Mesenteric fat pad (tissue), 1 donor: Measurements from ENCODE around the gene NAA20. TPM values are rescaled to one million over a fixed set of nuclear protein-coding genes. Genes with fewer than 3 reads are reported as not detected.

Experiments used
- DNase-seq: peaks from one replicate; pipeline ENCODE4 v3.0.0-alpha.2; 2020; ENCODE audit warnings: low spot score
- long read RNA-seq: library from polyadenylated mRNA; unstranded; transcript quantifications from one replicate; pipeline ENCODE4 v2.0.0, GENCODE V29; 2020
- total RNA-seq: library from RNA; stranded (reverse); fragmentation: NEBNext Ultra II Directional; extraction: Animal tissue kit (Norgen Biotek cat#: 25700); gene quantifications from one replicate; pipeline ENCODE4 v1.2.1, GENCODE V29; 2021
- donor health status: DM: yes; HTN: yes; CAD: no.

The NAA20 gene, protein sequence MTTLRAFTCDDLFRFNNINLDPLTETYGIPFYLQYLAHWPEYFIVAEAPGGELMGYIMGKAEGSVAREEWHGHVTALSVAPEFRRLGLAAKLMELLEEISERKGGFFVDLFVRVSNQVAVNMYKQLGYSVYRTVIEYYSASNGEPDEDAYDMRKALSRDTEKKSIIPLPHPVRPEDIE
- 71.8 TPM for total RNA-seq
- long read RNA-seq, transcript NAA20-202 (6 exons, 1,260 nt) = major isoform, 122 of 143 reads
- long read RNA-seq, partial matches to known transcripts = 7 of 143 reads
- long read RNA-seq, other reads (novel, unspliced or antisense) = 10 of 143 reads

DNA sequence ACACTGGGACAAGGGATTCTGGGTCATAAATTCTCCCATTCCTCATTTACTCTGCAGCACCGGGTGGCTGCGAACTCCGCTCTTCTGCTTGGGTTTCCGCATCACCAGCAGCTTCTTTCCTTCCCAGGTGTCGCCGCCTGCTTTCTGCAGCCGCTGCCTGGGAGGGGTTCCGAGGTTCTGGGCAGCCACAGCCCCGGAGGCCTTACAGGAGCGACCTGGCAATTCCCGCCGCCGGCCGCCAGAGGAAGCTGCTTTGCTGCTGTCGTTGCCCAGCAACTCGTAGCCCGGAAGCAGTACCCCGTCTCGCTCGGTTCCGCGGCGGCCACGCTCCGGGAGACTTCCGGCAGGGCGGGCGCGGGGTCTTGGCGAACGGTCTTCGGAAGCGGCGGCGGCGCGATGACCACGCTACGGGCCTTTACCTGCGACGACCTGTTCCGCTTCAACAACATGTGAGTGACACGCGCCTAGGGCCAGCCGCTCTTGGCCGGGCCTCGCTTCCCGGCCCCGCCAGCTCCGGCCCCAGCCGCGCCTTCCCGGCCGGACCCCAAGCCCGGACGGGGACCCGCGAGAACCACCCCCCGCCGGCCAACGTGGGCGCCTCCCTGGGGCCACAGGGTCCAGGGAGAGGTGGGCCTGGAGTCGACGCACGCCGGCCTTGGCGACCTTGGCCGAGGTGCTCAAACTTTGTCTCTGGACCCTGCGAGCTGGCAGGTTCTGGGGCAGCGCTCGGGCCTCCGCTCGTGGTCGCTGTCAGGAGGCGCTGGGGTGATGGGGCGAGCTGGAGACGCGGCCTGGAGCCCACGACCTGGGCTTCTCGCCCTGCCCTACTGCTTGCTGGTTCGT lies at the start of gene NAA20:
Gene NAA20 (plus strand): TSS at position 362 of the 843 bp plus-strand sequence. CDS start 35 bp downstream, at position 397.
- peak; percentile 98 for DNase-seq

DNA sequence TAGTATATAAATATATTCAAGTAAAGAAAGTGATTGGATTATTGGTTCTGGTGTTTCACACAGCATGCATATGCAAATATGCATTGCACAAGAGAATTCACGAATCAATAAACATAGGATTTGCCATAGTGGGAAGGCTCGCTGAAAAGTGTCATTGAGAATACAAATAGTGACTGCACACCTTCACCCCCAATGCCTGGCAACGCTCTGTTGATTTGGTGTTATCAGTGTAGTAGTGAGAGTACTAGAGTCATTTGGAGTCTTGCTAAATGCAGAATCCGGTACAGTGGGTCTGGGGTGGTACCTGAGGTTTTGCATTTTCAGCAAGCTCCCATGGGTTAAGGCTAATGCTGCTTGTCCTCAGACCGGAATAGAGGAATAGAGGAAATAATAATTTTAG lies 49.7 kb upstream of the NAA20 start:
- no peak for DNase-seq

DNA sequence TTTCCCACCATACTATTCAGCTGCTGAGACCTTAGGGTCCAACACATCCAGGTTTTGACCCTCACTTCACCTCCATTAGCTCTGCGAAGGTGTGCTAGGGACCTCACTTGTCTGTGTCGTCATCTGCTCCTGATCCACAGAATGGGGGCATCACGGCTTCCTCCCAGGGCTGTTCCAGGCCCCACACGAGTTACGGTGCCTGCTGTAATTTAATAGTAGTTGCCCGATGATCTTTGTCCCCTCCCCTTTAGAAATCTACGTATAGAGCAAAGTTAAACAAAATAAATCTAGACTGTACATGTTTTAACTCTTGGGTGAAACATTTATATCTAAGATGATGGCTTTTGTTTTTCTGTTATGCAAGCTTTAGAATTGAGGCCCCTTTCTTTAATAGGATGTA lies 49.1 kb upstream of the NAA20 start:
- DNase-seq = no peak

DNA sequence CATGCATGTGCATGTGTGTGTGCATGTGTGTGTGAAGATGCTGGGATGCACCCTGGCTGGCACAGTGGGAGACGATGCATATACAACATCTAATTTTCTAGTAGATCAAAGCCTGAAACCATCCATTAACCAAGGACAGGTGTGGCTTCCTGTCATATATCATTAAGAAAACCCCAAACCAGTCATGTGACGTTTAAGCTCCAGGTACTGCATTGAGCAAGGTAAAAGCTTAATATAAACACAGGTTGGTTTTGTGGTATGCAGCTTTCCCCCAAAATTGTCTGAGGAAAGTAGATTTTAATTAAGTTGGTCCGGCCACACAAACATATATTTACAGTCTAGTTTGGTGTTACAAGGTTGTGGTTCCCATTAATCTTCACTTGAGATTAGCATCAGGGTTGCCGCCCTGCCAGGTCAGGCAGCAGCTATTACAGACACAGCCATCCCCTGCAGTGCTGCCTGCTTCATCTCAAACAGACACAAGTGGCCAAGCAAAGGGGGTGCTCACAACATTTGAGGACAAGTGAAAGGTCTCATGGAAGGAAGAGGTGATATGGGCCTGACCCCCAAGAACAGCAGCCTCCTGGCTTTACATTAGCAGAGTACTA lies 48.6 kb upstream of the NAA20 start:
- no peak for DNase-seq

DNA sequence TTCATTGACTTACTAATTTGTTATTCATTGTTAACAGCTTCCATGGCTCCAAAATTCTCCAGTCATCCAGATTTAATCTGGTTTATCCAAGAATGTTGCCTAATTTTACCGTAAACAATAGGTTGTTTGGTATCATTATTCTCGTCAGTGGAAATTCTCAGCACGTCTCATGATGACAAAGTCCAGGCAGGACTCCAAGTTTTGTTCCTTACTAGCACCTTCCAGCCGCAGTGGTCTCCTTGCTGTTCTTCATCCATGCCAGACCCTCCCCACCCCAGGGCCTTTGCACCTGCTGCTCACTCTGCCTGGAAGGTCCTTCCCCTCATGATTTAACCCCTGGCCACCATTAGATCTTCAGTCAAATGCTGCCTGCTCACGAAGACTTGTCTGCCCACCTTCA lies 48.1 kb upstream of the NAA20 start:
- no peak for DNase-seq

DNA sequence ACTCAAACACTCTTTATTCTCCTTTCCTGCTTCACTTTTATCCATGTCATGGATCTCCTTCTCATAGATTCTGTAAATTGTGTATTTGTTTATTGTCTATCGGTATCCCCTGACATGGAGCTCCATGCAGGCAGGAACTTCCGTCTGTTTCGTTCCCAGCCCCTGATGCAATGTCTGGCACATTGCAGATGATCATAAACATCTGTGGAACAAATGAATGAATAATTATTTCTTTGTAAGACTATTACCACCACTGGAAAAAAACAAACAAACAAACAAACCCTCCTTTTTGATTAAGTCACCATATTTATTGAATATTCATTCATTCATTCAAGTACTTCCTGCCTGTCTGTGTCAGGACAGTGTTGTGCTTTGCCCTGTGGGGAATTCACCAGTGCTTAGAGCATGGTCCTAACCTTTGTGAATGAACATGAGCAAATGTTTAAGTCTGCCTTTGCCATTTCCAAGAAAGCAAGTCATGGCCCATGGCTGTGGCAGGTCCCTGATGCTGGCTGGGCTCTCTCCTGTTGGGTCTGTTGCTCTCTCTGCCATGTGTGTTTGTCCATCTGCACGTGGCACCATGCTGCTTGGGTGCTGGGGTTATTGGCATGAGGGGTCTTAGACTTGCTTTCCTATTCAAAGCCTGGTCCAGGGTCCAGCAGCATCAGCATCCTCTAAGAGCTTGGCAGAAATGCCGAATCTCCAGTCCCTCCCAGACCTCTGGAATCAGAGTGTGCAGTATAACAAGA lies 47.5 kb upstream of the NAA20 start:
- DNase-seq = no peak

DNA sequence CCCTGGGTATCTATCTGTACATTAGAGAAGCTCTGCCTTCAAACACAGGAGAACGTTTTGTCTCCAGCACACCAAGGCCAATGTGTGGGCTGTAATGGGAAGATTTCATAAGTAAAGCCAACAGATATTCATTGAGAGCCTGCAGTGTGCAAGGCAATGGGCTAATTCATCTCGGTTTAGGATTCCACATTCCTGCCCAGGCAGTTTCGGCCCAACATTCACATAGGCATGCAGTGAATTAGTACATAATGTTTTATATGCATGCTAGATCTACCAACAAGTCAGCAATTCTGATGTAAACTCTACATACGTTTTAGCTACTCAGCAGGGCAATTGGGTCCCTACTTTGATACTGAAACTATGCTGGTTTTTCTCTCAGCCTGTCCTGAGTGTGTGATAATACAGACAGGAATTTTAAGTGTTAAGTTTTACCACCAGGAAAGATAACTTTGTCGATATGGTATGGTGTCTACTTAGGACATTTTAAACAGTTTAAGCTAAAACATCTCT lies 46.9 kb upstream of the NAA20 start:
- DNase-seq = no peak

DNA sequence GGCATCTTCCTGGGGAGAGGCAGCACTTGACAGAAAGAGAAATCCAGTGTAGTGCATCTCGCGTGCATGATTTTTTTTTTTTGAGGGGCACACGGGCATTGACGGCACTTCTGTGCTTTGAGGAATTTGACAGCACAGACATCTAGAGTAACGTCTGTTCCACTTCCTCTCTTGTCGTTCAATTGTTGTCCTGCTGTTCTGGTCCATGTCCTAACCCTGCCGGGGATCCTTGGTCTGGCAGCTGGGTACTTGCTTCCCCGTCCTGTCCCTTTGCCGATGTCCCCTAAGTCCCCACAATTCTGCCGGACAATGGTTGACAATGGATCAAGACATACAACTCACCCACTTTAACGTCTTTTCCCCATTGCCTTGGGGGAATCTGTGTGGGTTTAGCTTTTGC lies 46.0 kb upstream of the NAA20 start:
- DNase-seq = no peak

DNA sequence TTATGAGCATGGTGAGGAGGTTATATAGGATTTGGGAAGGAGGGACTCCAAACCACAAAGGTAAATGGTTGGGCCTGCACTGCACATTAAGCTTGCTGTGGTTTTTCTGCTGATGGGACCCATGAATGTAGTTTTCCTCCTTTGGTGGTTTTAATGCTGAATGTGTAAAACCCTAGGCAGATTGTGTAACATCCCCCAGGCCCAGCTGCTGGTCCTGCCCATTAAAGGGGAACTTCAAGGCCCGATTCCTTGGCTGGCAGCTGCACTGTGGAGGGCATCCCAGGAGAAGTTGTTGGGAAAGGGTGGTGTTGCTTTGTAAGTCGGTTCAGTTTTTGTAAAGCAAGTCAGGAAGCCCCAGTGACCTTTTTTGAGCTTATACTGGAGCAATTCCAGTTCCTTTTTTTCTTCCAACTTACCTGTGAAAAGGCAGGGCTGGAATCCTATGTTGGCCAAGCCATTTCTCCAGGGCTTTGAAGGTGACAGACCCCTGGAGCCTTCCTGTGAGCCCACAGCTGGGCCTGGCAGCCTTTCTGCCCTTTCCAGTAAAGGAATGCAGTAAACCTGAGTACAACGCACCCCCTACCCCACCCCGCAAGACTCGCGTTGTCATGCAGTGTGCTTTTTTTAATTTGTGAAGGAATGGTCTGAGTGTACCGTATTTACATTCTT lies 43.1 kb upstream of the NAA20 start:
- DNase-seq = no peak

DNA sequence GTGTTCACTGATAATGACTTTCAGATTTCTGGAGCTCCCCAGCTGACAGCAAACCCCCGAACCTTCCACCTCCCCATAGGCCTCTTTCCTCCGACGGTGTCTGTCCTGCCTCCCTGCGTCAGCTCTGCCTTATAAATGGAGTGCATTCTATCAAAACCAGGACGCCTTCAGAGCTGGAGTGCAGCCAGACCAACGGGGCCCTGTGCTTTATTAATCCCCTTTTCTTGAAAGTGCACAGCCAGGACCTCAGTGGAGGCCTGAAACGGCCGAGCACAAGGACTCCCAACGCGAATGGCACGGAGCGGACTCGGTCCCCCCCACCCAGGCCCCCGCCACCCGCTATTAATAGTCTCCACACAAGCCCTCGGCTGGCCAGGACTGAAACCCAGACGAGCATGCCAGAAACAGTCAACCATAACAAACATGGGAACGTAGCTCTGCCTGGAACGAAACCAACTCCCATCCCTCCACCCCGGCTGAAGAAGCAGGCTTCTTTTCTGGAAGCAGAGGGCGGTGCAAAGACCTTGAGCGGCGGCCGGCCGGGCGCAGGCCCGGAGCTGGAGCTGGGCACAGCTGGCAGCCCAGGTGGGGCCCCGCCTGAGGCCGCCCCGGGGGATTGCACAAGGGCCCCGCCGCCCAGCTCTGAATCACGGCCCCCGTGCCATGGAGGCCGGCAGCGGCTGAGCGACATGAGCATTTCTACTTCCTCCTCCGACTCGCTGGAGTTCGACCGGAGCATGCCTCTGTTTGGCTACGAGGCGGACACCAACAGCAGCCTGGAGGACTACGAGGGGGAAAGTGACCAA lies 42.3 kb upstream of the NAA20 start:
- peak; percentile 94 for DNase-seq

DNA sequence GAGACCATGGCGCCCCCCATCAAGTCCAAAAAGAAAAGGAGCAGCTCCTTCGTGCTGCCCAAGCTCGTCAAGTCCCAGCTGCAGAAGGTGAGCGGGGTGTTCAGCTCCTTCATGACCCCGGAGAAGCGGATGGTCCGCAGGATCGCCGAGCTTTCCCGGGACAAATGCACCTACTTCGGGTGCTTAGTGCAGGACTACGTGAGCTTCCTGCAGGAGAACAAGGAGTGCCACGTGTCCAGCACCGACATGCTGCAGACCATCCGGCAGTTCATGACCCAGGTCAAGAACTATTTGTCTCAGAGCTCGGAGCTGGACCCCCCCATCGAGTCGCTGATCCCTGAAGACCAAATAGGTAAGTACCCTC lies 41.7 kb upstream of the NAA20 start:
- DNase-seq = no peak

DNA sequence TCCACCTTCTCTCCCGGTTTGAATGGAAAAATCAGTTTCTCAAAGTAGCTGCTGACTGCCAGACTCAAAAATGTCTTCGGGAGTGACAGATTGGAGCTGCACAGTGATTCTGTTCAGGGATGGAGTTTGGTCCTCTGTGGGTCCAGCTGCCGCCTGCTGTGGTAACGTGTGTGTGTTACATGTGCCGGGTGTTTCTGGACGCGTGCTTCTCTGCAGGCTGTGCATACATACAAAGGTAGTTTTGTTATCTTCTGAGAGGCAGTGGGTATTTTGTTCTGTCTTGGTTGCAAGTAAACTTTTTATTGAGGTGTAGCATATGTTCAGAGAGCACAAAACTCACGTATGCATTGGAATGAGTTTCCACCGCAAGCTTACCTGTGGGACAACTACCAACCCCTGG lies 41.3 kb upstream of the NAA20 start:
- no peak for DNase-seq

DNA sequence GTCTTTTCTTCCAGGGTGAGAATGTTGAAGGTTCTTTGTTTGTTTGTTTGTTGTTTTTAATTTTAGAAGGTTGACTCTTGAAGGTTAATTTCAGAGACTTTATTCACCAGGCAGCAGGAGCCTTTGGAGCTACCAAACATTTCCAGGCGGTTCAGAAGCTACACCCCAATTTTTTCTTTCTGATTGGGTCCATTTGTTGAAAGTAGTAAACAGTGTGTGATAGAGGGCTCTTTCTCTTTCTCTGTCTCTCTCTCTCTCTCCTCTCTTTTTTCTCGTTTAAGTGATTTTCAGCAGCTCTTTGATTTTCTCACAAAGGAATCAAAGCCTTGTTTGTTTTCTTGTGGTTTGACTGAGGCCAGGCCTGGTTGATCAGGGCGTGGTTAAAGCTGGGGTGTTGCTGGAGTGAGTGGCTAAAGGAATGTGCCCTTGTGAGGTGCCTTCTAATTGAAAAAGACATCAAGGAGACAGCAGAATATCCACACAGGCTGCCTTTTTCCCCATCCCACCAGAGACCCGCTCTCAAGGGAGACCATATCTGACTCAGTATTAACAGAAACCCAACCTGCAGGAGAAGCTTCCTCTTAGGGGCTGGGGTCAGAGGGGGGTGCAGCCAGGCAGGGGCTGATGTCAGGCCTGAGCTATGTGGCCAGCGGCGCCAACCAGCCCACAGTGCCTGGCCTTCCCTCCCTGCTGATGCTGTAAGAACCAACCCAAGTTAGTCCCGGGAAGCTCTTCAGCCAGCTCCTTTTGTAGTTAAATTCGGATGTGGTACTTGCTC lies 40.4 kb upstream of the NAA20 start:
- DNase-seq = no peak

DNA sequence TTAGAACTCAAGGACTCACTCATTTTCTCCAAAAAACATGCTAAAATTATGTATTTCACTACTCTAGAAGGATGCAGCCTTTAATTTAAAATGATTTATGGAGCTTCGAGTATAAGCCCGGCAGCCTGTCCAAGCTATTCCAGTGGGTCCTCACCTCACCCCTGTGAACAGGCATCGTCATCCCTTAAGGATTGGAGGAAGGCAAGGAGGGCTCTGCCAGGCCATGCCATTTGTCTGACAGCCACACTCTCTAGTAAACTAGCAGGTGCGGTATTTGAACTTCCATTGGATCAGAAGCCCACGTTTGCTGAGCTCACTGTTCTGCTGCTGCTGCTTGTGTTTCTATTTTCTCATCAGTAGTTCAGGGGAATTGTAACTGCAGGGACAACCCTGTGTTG lies 39.8 kb upstream of the NAA20 start:
- no peak for DNase-seq

DNA sequence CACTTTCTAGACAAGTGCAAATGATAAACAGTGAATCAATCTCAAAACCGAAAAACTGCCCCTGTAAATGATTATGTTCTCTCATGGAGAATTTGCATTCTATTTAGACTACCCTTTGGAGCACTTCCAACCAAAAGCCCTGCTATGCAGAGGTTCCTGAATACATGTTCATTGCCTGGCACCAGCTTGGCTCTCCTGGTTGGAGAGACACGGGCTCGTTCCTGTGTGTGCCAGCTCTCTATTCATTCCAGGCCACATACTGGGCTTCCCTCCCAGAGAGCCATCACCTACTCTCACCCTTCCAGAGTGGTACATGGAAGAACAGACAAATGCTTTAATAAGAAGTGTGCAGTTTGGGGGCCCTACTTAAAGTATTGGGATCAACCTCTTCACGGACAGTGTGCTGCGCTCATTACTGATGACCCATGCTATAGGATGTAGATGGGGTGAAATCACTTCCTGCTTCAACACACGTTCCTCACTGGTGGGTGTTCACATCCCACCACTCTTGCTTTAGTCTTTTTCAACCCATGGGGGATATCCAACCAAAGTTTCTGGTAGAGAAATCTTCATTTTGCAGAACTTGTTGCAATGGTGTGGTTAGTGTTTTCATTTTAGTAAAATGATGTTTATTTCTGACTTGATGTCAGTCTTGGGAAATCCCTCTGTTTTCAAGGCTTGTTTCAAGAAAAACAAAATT lies 38.5 kb upstream of the NAA20 start:
- no peak for DNase-seq

DNA sequence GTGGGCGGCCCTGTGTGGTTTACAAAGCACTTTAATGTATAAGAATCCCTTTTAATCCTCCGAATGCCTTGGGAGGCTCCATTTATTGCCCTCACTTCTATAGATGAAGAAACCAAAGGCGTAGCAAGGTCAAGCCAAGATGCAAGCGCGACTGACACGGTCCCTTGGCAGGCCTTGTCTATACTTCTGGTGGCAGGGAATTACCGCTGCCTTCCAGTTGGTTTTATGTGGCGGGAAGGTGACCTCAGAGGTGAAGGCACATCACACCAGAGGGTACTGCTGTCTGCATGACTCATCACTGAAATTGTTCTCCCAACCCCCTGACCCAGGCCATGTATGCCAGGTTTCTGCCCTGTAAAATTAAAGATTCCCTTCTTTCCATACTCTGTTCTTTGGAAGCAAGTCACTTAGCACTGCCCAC lies 36.1 kb upstream of the NAA20 start:
- no peak for DNase-seq

DNA sequence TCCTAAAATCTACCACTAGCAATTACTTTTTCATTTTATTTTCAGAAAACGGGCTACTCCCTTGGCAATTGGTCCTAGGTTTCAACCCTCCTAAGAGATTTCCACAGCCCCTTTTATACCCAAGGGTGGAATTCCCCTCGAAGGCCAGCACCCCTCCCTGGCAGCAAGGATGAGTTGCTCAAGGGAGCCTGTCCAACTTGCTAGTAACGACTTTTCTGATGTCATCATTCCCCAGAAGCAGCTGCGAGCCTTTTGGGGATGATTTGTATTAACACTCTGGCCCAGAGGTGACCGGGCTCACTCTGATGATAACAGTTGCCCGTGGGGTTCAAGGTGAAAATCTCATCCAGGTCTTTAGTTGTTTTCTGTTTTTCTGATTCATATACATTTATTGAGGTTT lies 30.7 kb upstream of the NAA20 start:
- DNase-seq = no peak

DNA sequence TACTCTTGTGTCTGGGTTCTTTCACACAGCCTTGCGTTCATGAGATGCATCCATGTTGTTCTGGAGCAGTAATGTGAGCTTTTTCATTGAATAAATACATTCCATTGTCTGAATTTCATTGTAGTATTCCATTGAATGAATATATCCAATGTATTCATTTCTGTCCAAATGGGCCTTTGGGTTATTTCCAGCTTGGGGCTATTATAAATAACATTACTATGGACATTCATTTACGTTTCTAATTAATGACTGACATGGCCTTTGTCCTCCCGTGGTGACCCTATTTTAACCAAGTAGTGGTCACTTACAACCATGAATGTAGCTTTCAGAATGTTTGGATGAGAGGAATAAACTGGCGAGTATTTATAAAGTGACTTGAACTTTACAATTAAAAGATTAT lies 30.1 kb upstream of the NAA20 start:
- no peak for DNase-seq

DNA sequence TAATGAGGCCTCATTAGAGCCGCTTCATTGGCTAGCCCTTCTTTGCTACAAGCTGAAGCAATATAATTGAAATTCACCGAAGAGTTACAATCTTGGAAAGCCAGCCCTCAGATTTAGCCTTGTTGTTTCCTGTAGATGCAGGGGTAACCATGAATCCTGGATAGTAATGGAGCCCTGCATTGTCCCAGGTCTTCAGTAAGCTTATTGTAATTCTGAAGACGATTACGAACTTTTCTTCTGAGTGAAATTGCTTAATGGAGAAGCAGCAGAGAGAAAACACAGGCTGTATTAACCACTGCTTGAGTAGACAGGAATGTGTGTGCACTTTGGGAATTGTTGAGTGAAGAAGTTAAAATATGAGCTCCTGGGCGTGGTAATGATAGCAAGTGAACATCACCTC lies 26.3 kb upstream of the NAA20 start:
- no peak for DNase-seq
